NCI-H1105 (cell line): ENCODE results near the gene CTBP1.

Experiments
- DNase-seq: peaks from one replicate; lab custom pipeline; 2025; lab: John Stamatoyannopoulos, UW

The CTBP1 gene

DNA sequence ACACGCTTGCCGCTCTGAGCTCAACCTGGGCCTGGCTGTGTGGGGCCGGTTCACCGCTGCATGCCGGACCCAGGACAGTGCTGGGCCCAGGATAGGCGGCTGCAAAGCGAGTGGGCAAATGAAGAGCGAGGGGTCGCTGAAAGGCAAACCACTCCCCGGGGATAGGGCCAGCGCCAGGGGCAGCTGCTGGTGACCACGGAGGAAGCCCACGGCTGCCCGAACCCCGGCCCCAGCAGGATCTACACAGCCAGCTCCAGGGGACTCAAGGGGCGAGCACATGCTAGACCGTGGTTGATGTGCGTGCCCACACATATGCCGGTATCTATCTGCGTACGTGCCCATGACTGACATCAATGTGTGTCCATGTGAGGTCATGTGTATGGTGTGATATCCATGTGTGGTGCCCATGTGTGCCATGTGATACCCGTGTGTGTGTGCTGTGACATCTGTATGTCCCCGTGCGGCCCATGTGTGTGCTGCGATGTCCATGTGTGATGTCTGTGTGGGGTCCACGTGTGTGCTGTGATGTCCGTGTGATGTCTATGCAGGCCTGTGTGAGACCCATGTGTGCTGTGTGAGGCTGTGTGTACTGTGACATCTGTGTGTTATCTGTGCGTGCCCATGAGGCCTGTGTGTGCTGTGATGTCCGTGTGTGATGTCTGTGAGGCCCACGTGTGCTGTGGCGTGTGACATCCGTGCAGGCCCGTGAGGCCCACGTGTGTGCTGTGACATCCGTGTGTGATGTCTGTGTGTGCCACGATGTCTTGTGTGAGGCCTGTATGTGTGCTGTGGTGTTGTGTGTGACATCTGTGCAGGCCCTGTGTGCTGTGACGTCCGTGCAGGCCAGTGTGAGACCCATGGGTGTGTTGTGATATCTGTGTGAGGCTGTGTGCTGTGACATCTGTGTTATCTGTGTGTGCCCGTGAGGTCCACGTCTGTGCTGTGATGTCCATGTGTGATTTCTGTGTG, 24.8 kb downstream of the CTBP1 start:
- no peak for DNase-seq

DNA sequence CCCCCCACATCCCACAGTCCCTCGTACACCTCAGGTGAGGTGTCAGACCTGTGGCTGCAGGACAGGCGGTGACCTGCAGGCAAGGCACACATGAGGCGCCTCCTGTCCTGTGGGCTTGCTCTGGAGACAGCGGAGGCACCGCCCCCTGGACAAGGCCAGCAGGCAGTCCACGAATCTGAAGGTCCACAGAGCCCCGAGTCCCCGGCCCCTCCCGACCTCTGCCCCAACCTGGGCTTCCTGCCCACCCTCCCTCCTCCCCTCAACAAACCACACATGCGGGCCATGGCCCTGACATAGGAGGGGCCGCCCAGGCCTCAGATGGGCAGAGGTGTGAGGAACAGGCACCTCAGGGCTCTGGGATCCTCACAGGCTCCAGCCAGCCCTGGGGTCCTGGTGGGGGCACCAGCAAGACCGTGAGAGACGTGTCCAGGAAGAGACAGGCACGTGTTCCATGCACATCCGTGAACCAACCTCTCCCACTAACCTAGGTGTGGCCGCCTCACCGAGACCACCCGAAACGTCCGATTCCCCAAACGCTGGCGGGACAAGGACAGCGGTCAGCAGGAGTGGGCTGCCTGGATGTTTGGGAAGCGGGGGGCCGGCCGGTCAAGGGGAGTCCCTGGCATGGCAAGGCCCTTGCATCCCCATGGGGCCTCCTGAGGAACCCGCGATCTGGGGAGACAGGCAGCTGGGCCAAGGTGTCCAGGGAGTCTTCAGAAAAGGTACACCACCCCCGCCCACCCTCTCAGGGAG, 25.8 kb downstream of the CTBP1 start:
- DNase-seq, result no peak

DNA sequence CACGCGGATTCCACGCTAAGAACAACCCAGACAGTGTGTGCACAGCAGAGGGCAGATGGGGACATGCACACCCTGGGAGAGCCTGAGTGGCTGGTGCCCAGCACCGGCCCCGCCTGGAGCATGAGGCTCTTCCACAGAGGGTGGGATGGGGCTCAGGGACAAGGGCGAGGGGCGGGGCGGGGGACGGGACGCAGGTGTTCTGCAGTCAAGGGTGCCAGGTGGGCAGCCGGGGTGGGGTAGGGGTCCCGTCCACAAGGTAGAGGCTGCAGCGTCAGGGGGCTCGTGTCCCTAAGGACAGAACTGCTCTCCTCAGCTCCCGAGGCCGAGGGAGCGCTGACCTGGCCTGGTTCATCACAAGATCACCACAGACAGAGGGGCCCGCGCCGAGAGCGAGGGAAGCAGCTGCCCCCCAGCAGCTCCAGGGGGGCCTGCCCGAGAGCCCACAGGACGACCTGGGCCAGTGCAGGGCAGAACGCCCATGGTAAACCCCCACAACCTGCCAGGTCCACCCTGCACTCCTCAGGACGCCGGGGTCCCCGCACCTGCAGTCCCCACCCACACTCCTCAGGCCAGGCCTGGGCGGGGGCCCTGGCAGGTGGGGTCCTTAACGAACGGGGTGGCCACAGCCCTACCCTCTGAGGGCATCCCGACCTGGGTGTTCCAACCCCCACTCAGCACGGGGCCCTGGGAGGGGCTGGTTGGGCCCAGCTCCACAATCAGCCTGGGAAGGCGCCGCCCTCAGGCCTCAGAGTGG, 26.7 kb downstream of the CTBP1 start:
- DNase-seq, result no peak

- no peak for DNase-seq
Measured at GRCh38 chr4:1221155-1221870, 27.6 kb downstream of the CTBP1 start.

DNA sequence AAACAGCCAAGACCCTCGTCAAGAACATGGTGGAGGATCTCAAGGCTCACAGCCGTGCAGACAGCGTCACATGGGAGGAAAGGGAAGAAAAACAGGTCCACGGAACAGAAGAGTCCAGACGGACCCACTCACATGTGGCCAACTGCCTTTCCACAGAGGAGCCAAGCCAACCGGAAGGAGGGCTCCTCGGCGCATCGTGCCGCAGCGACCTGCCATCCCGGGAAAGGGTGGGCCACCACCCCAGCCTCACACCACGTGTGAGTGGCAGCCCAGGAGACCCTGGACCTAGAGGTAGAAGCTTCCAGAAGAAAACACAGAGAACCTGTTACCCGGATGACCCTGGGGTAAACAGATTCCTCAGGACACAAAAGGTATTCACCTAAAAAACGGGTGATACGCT, 28.4 kb downstream of the CTBP1 start:
- DNase-seq, result no peak

GRCh38 chr4:1219566-1219950, 29.4 kb downstream of the CTBP1 start:
- no peak for DNase-seq

GRCh38 chr4:1218634-1219565, 30.0 kb downstream of the CTBP1 start:
- no peak for DNase-seq

DNA sequence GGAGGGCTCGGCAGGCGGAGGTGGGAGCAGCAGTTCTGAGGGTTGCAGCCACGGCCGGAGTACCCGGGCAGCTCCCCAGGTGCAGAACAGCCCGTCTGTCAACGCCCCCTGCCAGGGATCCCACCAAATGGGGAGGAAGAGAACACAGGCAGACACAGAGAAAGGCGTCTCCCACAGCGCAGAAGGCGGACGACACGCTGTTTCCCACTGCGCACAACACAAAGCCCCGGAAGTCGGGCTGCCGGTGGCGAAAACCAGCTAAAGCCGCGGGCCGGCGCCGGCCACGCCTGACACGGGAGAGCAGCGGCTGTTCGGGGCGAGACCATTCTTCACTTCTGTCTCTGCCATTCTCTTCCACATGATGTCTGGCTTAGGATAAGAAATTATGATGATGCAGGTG, 31.6 kb downstream of the CTBP1 start:
- no peak for DNase-seq

- no peak for DNase-seq
Measured at GRCh38 chr4:1216869-1217294, 32.0 kb downstream of the CTBP1 start.

- no peak for DNase-seq
Measured at GRCh38 chr4:1216076-1216614, 32.8 kb downstream of the CTBP1 start.

DNA sequence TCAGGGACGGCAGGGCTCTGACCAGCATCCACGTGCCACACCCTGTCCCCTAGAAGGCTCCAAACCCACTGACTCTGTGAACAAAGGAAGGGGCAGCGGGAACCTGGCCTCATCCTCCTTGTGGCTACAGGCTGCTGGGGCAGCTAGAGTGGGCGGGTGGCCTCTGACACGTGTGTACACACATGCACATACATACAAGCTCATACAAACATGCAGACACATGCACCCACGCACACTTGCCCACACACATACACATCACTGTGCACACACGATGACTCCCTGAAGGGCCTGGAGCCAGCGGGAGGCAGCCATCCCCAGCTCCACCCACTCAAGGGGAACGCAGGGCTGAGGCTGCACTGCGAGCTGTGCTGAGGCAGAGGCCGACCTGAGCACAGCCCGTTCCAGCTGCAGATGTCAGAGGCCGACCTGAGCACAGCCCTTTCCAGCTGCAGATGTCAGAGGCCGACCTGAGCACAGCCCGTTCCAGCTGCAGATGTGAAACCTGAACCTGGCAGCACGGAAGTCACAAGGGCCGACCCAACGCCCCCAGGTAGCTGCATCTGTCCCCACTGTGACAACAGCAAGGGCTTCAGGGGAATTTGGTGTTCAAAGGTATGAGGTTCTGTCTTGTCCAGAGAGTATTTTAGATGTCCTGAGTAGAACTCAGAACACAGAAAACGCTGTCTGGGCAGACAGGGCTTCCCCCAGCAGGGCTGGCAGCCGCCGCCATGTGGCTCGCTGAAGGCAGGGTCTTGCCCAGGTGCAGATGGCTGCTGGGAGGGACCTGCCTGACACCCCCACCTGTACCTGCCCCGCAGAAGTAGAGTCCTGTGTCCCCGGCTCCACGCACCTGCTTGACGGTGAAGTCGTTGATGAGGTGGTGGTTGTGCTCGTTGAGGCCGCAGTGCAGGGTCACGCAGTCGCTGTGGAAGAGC, 33.5 kb downstream of the CTBP1 start:
- no peak for DNase-seq

DNA sequence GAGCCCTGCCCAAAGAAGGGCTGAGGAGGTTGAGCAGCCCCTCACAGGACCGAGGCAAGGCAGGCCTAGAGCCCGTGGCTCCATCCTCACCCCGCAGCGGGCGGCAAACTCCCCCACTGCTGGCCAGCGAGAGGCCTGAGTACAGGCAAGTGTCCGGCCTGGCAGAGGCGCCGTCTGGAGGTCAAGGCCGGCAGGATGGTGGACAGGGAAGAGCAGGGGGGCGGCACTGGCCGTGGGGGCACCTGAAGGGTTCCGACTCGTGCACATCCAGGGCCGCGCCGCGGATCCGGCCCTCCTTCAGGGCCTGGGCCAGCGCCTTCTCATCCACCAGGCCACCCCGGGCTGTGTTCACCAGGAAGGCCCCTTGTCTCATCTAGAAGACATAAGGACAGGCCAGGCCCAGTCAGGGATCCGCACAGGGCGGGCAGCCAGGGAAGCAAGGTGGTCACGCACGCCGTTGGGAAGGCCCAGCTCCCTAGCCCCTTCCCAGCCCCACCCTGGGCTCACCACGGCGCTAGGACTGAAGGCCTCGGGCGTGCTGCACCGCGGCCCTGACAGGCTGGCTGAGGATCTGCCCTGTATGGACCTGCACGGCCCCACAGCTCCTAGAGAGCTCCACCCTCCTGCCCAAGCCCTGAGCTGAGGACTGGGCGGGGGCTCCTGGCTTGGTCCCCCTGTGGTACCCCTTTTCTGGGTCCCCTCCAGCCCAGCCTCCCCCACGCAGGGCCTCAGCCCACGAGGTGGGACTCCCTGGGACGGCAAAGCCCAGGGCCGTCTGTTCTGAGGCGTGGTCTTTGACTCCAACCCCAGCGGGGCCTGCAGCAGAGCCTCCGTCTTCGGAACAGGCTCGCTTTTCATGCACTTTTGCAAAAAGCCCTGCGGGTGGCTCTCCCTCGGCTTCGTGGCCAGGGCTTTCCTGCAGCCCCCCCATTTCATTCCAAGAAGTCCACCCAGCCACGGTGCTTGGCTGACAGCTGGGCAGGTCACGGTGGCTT, 34.5 kb downstream of the CTBP1 start:
- DNase-seq, result no peak

- no peak for DNase-seq
Measured at GRCh38 chr4:1213336-1213995, 35.5 kb downstream of the CTBP1 start.

DNA sequence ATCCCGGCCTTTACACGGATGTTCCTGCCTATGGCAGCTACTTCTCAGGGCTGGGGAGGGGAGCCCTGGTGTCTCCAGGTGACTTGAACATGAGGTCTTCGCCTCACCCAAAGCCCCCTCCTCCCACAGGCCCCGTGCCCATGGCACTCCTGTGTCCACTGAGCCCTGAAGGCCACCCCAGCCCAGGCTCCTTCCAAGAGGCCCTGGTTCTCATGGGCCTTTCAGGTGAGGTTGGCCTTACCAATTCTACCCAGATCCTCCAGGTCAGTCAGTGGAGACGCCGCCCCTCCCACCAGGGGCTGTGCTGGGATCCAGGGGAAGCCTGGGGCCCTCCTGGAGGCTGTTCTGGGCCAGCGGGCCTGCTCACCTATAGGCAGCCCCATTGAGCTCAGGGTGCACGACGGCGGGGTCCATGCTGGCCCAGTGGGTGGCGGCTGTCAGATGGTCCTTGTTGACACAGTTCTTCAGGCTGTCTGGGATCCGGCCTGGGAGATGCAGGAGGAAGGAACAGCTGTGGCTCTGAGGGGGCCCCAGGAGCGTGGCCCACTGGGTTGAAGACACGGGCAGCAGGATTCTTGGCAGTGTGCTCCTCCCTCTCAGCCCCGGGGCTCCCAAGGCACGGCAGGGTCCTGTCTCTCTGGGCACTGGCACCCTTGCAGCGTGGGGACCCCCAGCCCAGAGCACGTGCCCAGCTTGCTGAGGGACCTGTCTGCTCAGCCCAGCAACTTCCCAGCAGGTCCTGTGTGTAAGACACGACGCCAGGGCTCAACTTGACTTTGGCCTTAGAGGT, 36.2 kb downstream of the CTBP1 start:
- no peak for DNase-seq

- no peak for DNase-seq
Measured at GRCh38 chr4:1211891-1212545, 36.9 kb downstream of the CTBP1 start.

GRCh38 chr4:1211371-1211770, 37.6 kb downstream of the CTBP1 start:
- no peak for DNase-seq
